Large intestine (tissue), 12 donors: ENCODE measurements around the gene VSX2. TPM values are rescaled to one million over a fixed set of nuclear protein-coding genes. Genes with fewer than 3 reads are reported as not detected.

ENCODE experiments used
- DNase-seq, 2 donors: peaks; one replicate each; pipeline versions ENCODE4 v3.0.0 to v3.0.0-alpha.2; 2013
- H3K27ac ChIP-seq: one replicate; pipeline ENCODE4 v1.5.1; 2013; ENCODE audit warnings: low read length
- H3K27me3 ChIP-seq: 2 replicates; pipeline ENCODE4 v1.6.1; 2013; ENCODE audit warnings: low read length; ENCODE audit not compliant: control insufficient read depth, insufficient read depth
- H3K36me3 ChIP-seq: 2 replicates; pipeline ENCODE4 v1.6.1; 2013; ENCODE audit warnings: low read length; ENCODE audit not compliant: control insufficient read depth, insufficient read depth
- H3K4me1 ChIP-seq: one replicate; pipeline ENCODE4 v1.6.1; 2013; ENCODE audit warnings: low read length; ENCODE audit not compliant: control insufficient read depth, insufficient read depth
- H3K4me3 ChIP-seq: one replicate; pipeline ENCODE4 v1.5.1; 2013; ENCODE audit warnings: low read length
- H3K9me3 ChIP-seq: one replicate; pipeline ENCODE4 v1.6.1; 2013; ENCODE audit warnings: mild to moderate bottlenecking, low read depth, low read length, moderate library complexity; ENCODE audit not compliant: control insufficient read depth
- whole genome bisulfite sequencing: methylation state at CpG from one replicate; pipeline ENCODE4 v1.1.5; 2013; ENCODE audit warnings: low lambda C conversion rate; ENCODE audit not compliant: insufficient coverage; 5-methylcytosine and 5-hydroxymethylcytosine counted together
- long read RNA-seq, 11 donors: transcript quantifications; one replicate each; lab custom pipeline, GENCODE V29; 2026
- polyA plus RNA-seq: library from polyadenylated mRNA; unstranded; fragments of 120-200 nt; gene quantifications from one replicate; pipeline ENCODE4 v1.2.1, GENCODE V29; 2013

Gene VSX2
- not detected for polyA plus RNA-seq
- long read RNA-seq, donor 1: 0 reads
- long read RNA-seq, donor 2: 0 reads
- long read RNA-seq, donor 3: 0 reads
- long read RNA-seq, donor 4: 0 reads
- long read RNA-seq, donor 5: 0 reads
- long read RNA-seq, donor 6: 0 reads
- long read RNA-seq, donor 7: 0 reads
- long read RNA-seq, donor 8: 0 reads
- long read RNA-seq, donor 9: 0 reads
- long read RNA-seq, donor 10: 0 reads
- long read RNA-seq, donor 11: 0 reads

DNA sequence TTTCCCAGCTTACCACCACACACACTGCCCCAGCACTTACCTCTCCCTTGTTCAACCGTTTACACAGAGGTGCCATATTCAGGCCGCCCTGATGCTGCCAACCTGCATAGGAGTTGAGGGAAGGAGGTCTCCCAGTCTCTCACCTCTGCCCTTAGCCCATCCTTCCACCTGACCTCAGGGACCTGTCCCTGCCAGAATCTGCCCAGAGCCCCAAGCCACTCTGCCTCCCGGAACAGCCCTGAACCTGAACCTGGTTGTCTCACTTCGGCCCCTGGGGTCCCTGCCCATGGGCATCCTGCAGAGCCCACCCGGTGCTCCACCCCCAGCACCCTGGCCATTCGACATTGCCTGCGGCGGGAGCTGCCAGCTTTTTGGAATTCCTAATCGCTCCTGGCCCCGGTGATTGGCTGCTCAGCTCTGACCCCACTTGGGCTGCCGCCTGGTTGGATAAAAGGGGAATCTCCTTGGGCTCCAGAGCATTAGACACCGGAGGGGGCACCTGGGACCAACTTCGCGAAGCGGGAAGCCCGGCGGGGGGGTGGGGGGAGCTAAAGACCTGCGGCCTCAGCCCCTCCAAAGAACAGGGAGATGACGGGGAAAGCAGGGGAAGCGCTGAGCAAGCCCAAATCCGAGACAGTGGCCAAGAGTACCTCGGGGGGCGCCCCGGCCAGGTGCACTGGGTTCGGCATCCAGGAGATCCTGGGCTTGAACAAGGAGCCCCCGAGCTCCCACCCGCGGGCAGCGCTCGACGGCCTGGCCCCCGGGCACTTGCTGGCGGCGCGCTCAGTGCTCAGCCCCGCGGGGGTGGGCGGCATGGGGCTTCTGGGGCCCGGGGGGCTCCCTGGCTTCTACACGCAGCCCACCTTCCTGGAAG lies at the start of gene VSX2:
Gene VSX2, plus strand, starts transcription at position 476 of the 874 bp plus-strand sequence. Its CDS starts 113 bp downstream, at position 589.
- Histone ChIP-seq H3K4me3 (no peak within 1 kb of the TSS), H3K4me1 (peaks cover 11% of the 10 kb centered on the region), H3K27me3 (peaks cover 93% of the 10 kb centered on the region), H3K36me3 (no peaks in the 10 kb centered on the region), H3K9me3 (peaks cover 16% of the 10 kb centered on the region), H3K27ac (no peak within 1 kb of the TSS)
- WGBS: no CpG with 5 or more reads among the region's 40 CpGs
- no peak for DNase-seq

DNA sequence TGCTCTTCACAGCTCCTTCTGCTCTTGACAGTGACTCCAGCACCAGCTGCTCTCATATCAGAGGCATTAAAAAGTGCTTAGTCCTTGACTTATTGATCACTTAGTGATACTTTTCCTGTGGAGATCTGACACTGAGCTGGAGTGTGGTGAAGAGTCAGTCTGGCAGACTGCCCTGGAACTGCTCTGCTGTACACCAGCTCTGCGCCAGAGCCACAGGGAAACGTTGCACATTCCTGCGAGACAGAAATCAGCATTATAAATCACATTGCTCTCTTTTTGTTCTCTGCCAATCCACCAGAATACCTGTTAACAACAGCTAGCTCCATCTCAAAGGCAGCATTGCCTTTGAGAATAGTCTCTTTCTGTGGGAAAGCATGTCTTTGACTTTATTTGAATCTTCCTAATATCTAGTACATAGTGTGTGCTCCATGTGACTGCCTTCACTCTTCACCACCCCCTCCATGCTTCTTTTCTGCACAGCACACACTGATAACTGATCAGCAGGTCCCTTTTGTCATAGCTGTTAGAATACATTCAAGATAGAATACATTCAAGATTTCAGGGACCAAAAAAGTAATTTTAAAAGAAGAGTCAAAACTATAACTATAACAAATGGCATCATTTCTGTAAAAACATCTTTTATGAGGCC lies 48.2 kb upstream of the VSX2 start:
- no peak overlapping the region for H3K27ac ChIP-seq
- H3K9me3 ChIP-seq: no peaks in the 10 kb centered on the region
- no peaks in the 10 kb centered on the region for H3K27me3 ChIP-seq
- H3K4me3 ChIP-seq: no peak overlapping the region
- no peak for DNase-seq
- no peaks in the 10 kb centered on the region for H3K4me1 ChIP-seq
- peaks cover 2% of the 10 kb centered on the region for H3K36me3 ChIP-seq
- no CpG with 5 or more reads among the region's 3 CpGs for WGBS

DNA sequence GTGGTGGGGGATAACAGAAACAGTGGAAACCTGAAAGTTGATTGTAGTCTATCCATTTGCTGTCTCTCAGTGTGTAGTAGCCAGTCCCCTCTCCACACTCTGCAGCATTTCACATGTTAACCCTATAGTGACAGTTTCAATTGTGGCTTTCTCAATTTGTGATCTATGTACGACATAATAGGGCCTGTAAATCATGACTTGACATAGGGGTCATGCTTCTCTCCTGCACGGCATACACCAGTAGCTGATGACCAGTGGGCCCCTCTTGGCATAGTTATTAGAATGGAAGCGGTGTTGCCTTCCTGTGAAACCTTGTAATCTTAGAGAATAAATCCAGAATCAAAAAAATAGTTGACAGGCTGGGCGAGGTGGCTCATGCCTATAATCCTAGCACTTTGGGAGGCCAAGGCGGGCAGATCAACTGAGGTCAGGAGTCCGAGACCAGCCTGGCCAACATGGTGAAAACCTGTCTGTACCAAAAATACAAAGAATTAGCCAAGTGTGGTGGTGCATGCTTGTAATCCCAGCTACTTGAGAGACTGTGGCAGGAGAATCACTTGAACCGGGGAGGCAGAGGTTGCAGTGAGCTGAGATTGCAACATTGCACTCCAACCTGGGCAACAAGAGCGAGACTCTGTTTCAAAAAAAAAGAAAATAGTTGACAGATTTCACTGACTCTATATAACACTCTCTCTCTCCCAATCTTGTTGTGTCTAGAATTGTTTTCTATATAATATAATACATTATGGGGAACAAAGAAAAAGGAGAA lies 44.6 kb upstream of the VSX2 start:
- H3K27me3 ChIP-seq: no peaks in the 10 kb centered on the region
- no peaks in the 10 kb centered on the region for H3K9me3 ChIP-seq
- no peak overlapping the region for H3K27ac ChIP-seq
- 100% methylated on average over 1 of the region's 8 CpGs for WGBS
- H3K4me1 ChIP-seq: no peaks in the 10 kb centered on the region
- no peak for DNase-seq
- H3K4me3 ChIP-seq: no peak overlapping the region
- H3K36me3 ChIP-seq: peaks cover 10% of the 10 kb centered on the region

- WGBS: 90% methylated on average over 6 of the region's 7 CpGs
- no peak overlapping the region for H3K4me3 ChIP-seq
- no peaks in the 10 kb centered on the region for H3K9me3 ChIP-seq
- H3K27me3 ChIP-seq: no peaks in the 10 kb centered on the region
- DNase-seq: no peak
- H3K4me1 ChIP-seq: no peaks in the 10 kb centered on the region
- no peak overlapping the region for H3K27ac ChIP-seq
- peaks cover 10% of the 10 kb centered on the region for H3K36me3 ChIP-seq
Measured at GRCh38 chr14:74195623-74196022, 43.6 kb upstream of the VSX2 start.

- Histone ChIP-seq H3K4me3 (no peak overlapping the region), H3K27ac (no peak overlapping the region), H3K4me1 (no peaks in the 10 kb centered on the region), H3K36me3 (peaks cover 15% of the 10 kb centered on the region), H3K27me3 (no peaks in the 10 kb centered on the region), H3K9me3 (no peaks in the 10 kb centered on the region)
- DNase-seq: no peak
- 100% methylated on average over 1 of the region's 7 CpGs for WGBS
Measured at GRCh38 chr14:74198441-74199234, 40.6 kb upstream of the VSX2 start.

GRCh38 chr14:74202113-74202512 lies 37.1 kb upstream of the VSX2 start:
- no peaks in the 10 kb centered on the region for H3K4me1 ChIP-seq
- no peak overlapping the region for H3K27ac ChIP-seq
- H3K36me3 ChIP-seq: peaks cover 15% of the 10 kb centered on the region
- H3K27me3 ChIP-seq: no peaks in the 10 kb centered on the region
- H3K9me3 ChIP-seq: no peaks in the 10 kb centered on the region
- no peak for DNase-seq
- no peak overlapping the region for H3K4me3 ChIP-seq

DNA sequence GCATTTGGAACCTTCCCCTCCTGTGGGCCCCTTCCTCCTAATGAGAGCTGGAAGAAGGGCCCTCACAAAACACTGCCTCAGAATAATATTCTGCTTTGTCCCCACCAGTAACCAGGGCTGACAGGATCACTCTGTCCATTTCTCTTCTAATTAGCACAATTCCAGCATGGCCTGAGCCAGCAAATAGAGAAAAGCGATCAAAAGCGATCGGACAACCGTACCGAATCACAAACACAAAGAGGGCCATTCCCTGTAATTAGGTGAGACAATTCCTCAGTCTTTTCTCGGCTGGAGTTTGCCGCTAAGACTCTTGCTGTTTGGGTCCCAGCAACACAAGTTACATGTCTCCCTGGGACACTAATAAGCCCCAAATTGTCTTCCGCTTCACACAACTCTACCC lies 35.6 kb upstream of the VSX2 start:
- H3K4me1 ChIP-seq: no peaks in the 10 kb centered on the region
- H3K27me3 ChIP-seq: no peaks in the 10 kb centered on the region
- H3K27ac ChIP-seq: no peak overlapping the region
- H3K36me3 ChIP-seq: peaks cover 15% of the 10 kb centered on the region
- no peak for DNase-seq
- H3K4me3 ChIP-seq: no peak overlapping the region
- no peaks in the 10 kb centered on the region for H3K9me3 ChIP-seq
- WGBS: no CpG with 5 or more reads among the region's 8 CpGs

DNA sequence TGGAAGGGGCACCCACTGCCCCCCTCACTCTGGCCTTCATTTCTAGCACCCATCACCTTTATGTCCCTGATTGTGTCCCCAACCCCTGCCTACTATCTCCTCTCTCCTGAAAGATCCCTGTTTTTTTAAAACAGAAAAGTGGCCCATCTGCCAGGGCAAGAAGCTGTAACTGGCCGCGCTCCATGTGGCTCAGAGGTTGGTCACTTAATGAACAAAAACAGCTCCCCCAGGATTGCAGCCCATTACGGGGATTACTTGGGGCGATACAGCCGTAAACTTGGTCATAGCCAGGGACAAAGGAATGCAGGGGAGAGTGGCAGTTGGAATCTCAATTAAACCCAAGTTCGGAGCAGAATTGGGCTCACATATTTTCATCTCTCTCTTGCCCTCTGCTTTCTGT lies 34.8 kb upstream of the VSX2 start:
- Histone ChIP-seq H3K4me3 (no peak overlapping the region), H3K36me3 (peaks cover 9% of the 10 kb centered on the region), H3K27ac (no peak overlapping the region), H3K4me1 (no peaks in the 10 kb centered on the region), H3K9me3 (no peaks in the 10 kb centered on the region), H3K27me3 (peaks cover 2% of the 10 kb centered on the region)
- WGBS: 100% methylated on average over 1 of the region's 6 CpGs
- DNase-seq: no peak

- Histone ChIP-seq H3K4me1 (no peaks in the 10 kb centered on the region), H3K9me3 (no peaks in the 10 kb centered on the region), H3K27ac (no peak overlapping the region), H3K36me3 (peaks cover 8% of the 10 kb centered on the region), H3K4me3 (no peak overlapping the region), H3K27me3 (peaks cover 2% of the 10 kb centered on the region)
- no CpG with 5 or more reads among the region's 1 CpG for WGBS
- no peak for DNase-seq
Measured at GRCh38 chr14:74205882-74206281, 33.4 kb upstream of the VSX2 start.
